HK-2 (cell line): ENCODE data around the gene TEX47.

Experiments
- DNase-seq: peaks from one replicate; pipeline ENCODE4 v3.0.0-alpha.2; 2018; ENCODE audit not compliant: unreplicated experiment

TEX47 gene

DNA sequence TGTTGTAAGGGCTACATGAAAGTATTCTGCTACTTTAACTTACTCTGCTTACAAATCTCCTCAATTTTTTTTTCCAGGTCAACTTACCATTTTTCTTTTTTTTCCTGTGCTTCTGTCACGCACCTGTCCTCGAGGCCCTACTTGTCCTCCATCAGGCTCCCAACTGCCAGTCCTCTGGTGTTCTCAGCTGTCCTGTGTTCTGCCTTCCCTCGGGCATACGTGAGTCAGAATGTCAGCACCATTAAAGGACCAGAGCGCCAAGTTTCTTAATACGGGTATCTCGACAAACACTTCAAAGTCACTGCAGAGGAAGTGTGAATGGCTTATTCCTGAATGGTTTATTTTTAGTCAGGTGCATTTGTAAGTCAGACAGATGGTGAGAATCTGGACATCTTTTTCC, at the start of gene TEX47:
Gene TEX47 (minus strand): TSS at position 185 of the 400 bp plus-strand sequence. CDS start 795 bp downstream, outside the sequence.
- DNase-seq: no peak

DNA sequence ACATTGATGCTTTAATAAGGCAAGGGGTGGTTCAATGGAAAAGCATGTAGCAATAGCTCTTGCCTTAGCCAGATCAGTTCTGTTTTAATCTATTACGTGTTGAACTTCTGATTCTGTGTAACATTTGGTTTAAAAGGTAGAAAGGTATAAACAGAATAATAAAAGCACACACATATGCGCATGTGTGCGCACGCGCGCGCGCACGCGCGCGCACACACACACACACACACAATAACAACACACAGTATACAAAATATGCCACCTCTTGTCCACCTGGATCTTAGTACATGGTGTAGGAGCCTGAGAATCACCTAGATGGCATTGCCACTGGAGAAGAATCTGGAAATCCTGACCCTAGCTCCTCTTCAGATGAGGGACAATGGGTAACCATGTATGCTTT, 49.6 kb upstream of the TEX47 start:
- DNase-seq: no peak

GRCh38 chr7:88842201-88842600, 46.7 kb upstream of the TEX47 start:
- DNase-seq: no peak

DNA sequence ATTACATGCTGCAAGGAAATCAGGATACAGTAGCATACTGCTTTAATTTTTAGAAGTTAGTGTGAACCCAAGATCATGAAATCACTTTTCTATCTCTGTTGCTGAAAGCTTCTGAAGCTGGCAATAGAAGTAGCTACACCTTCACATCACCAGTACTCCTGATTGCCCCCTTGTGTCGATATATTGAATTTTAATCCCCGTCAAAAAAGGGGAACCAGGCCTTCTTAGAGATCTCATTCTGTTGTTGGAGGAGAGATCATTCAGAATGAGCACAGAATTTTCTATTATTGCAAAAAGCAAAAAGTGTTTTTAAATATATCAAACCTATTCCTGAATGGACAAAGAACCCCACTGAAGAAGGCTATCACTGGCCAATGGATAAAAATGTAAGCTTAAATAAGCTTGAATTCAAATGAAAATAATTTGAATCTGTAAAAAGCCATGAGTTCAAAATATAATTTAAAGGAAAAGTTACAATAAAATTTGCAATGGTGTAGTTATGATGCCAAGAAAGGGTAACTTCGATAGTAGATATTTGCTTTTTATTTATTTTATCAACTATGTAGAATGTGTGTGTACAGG, 39.7 kb upstream of the TEX47 start:
- no peak for DNase-seq

DNA sequence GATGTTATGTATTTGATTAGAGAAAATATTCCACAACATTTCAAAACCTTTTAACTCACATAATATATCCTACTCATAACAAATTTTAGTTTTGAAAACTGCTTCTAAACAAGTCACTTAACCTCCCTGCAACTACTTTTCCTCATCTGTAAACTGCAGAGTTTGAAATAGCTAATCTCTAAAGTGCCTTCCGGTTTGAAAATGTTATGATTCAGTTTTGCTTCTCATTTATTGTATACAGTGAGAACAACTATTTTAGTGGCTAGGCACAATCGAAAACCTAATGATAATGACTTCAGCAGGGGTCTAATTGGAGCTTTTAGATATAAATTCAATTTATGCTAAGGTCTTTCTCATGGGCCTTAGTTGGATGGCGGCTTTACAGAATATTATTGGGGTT, 30.7 kb upstream of the TEX47 start:
- DNase-seq: no peak

- DNase-seq: no peak
Observed at GRCh38 chr7:88818552-88818951, 23.0 kb upstream of the TEX47 start.

- no peak for DNase-seq
Observed at GRCh38 chr7:88806280-88807037, 10.9 kb upstream of the TEX47 start.

GRCh38 chr7:88801046-88801445, 5.5 kb upstream of the TEX47 start:
- DNase-seq: no peak

- no peak for DNase-seq
Observed at GRCh38 chr7:88792361-88792760, 3.2 kb downstream of the TEX47 start.

DNA sequence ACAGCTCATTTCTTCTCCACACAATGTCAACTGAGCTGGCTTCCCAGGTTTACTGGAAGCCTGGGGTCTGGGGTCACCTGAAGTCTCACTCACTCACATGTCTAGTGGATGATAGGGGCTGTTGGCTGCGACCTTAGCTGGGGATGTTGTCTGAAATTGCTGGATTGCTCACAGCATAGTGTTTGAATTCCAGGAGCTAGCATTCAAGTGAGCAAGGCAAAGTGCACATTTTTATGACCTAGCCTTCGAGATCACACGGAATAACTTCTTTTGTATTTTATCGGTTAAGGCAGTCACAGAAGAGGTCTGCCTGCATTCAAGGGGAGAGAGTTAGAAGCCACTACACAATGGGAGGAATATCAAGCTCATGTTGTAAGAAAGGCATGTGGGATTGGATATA, 3.6 kb downstream of the TEX47 start:
- no peak for DNase-seq

DNA sequence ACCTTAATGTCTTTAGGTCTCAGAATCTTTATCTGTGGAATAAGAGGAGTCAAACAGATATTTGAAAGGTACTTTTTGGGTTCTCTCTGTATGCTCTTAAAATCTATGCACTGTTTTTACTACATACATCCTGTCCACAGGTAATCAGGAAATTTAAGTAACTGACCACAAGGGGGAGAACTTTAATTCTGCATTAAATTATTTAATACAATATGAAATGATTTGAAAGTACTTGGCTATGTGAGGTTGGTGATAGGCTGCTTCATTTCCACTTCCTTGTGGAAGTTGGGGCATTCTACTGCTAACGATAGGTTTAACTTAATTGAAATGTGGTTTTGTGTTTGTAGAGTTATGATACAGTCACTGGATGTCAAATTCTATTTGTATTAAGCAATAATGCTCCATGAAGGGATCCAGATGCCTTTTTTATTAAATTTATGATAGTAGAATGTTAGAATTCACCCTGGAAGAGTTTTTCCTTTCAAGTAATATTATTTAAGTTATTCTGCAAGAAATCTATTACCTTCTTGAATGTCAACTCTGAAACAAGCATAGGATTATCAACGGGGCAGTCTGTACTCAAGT, 6.0 kb downstream of the TEX47 start:
- DNase-seq: no peak

- DNase-seq: no peak
Observed at GRCh38 chr7:88787777-88788176, 7.8 kb downstream of the TEX47 start.

DNA sequence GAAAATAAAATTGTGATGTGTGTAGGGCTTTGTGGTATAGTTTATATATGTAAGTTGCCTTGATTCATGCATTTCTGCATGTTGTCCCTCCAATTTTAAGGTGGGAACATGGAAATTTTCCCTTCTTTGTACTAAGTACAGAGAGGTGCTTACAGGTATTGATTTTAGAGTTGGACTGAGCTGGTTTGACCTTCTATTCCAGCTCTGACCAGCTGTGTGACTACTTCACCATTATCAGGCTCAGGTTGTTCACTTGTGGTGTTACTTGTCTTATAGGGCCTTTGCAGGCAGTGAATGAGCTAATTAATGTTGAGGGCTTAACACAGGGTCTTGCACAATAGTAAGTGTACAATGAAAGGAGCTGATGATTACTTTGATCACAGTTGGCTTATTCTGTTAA, 19.7 kb downstream of the TEX47 start:
- no peak for DNase-seq

GRCh38 chr7:88772776-88773175, 22.8 kb downstream of the TEX47 start:
- no peak for DNase-seq

DNA sequence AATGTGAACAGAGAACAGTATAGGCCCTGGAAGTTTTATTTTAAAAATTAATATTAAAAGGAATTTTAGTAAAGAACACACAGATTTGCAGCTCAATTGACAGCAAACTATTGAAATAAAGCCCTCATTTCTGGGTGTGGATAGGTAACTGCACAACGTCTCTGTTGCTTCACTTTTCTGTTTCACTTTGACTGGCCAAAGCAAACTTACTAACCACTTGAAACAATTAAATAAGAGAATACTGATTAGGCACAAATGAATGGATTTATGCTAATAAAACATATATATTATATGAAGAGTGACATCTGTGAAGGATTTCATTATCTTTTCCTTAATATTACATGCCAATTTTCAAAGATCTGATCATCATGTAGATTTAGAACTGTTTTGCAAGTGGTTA, 24.1 kb downstream of the TEX47 start:
- no peak for DNase-seq

DNA sequence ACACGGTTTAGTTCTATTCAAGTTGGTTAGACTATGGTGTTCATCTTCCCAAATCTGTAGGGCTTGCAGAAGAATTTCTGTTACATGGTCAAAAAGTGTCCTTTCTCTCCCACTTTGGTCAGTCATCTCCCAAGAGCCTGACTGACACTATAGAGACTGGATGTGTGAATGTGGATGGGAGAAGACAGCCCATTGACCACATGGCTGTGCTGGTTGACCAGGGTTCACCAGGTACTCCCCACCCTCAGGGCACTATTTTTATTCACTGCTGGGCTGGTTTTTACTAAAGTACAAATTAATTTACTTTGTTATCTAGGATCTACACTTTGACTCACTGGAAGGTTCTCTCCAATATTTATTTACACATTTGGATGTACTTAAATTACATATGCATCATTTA, 33.8 kb downstream of the TEX47 start:
- no peak for DNase-seq

DNA sequence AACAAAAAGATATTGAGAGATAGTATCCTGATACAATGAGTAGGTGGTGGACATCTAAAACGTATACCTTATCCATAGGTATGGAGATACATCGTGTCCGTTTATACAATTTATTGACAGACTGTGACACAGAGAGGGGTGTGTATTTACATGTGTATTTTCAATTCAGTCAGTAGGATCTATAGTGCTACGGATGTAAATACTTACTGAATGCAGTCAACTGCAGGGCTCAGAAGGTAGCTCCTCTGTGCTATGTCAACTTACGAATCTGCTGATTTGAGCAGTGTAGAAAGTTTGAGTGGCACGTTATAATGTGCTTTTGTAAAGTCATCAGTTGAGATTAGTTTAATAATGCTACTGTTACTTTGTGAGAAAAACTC, 35.4 kb downstream of the TEX47 start:
- no peak for DNase-seq

DNA sequence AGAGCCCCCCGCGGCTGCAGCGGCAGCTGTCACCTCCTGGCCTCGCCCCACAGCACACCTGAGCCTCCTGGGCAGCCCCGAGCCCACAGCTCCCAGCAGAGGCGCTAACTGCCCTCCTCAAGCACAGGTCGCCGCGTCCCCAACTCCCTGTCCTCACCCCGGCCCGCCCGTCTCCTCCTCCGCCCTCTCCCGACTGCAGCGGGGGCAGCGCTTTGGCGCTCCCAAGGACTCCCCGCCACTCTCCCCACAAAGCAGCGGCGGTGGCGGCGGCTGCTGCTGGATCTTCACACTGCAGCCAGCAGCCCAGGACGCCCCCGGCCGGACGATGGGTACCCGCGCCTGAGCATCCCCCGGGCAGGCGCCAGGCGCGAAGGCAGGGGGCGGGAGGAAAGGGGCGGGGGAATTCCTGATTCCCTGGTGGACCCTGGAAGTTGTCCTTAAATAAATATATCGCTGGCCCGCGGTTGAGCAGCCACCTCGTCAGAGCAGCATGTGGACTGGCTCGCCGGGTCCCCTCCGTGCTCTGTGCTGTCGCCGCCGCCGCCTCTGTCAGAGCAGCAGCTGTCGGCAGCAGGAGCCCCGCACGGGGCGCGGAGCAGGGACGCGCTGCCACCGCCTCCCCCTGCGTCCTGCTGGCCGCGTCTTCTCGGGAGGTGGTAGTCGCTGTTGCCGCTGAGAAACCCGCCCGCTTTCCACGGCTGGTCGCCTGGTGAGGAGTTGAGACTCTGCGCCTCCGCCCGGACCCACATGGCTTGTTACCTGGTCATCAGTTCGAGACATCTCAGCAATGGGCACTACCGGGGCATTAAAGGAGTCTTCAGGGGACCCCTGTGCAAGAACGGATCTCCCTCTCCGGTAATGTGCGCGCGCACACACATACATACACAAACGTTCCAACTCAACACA, 36.1 kb downstream of the TEX47 start, which contains the start of gene ZNF804B:
Gene ZNF804B (plus strand): TSS at position 471 of the 906 bp plus-strand sequence. CDS start 277 bp downstream, at position 748.
- DNase-seq: peak; percentile 21

GRCh38 chr7:88758381-88759229, 36.9 kb downstream of the TEX47 start:
- DNase-seq: peak; percentile 19

DNA sequence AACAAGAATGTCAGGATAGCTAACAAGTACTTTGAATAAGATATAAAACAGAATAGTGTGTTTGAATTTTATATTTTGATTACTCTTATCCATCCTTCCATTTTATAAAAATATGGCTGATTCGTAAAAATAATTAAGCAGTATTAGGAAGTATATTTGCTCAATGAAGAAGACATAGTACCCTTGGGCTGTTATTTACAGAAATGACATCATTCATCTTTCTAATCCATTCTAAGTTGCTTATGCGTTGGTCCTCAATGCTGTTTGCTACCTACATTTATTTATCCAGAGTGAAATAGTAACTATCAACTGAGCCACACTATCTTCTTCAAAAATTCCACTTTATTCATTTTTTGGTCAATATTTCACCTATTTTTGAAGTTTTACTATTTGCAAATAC, 38.2 kb downstream of the TEX47 start:
- no peak for DNase-seq

GRCh38 chr7:88756802-88757201, 38.7 kb downstream of the TEX47 start:
- no peak for DNase-seq
